Prostate gland (tissue), 2 donors: ENCODE measurements around the gene DNASE1. TPM values are rescaled to one million over a fixed set of nuclear protein-coding genes. Genes with fewer than 3 reads are reported as not detected.

ENCODE experiments used
- DNase-seq: peaks from one replicate; pipeline ENCODE4 v3.0.0-alpha.2; 2019; ENCODE audit warnings: low spot score
- H3K27ac ChIP-seq, 2 donors: fragments of 200-600 bp; sonication (generic); 2 replicates each; pipeline ENCODE4 v1.5.1; 2017 to 2019
- H3K27me3 ChIP-seq: fragments of 200-600 bp; sonication (generic); replicated peaks from 2 replicates; pipeline ENCODE4 v1.5.1; 2019; ENCODE audit not compliant: insufficient read depth
- H3K36me3 ChIP-seq, 2 donors: fragments of 200-600 bp; sonication (generic); 1 replicate in 1 of 2; 2 replicates in 1 of 2; pipeline versions ENCODE4 v1.5.1 to v1.8.1; 2017 to 2019
- H3K4me1 ChIP-seq: fragments of 200-600 bp; sonication (generic); replicated peaks from 2 replicates; pipeline ENCODE4 v1.5.1; 2019
- H3K4me3 ChIP-seq, 2 donors: fragments of 200-600 bp; sonication (generic); 2 replicates each; pipeline ENCODE4 v1.5.1; 2017 to 2019
- H3K9me3 ChIP-seq: fragments of 200-600 bp; sonication (generic); 2 replicates; pipeline ENCODE4 v1.5.1; 2017
- POLR2A ChIP-seq: fragments of 450-650 bp; IDR thresholded peaks from one replicate; pipeline ENCODE4 v1.6.1; 2016; ENCODE audit warnings: antibody characterized with exemption, mild to moderate bottlenecking
- POLR2AphosphoS5 ChIP-seq: sonication (generic); formaldehyde crosslinking; IDR thresholded peaks from one replicate; pipeline ENCODE4 v1.6.1; 2017; ENCODE audit warnings: antibody characterized with exemption
- WGBS: methylation state at CpG from one replicate; pipeline ENCODE4 v1.1.5; 2018; 5-methylcytosine and 5-hydroxymethylcytosine counted together
- intact Hi-C: fragments of 100-400 bp; cut with DNase I; formaldehyde crosslinking; loops from one replicate; pipeline ENCODE4 v1.14.2; 2022
- total RNA-seq, 2 donors: library from RNA; depleted of rRNA; stranded (reverse); fragments of >200 nt; gene quantifications; one replicate each; pipeline ENCODE4 v1.1.0, GENCODE V29; 2016
- TF ChIP-seq, protein P1 (sequence below), 4 experiments: fragments of 200-600 bp in 2 of 4; fragments of 450-650 bp in 2 of 4; sonication (generic) in 2 of 4; IDR thresholded peaks; 1 replicate in 3 of 4; 2 replicates in 1 of 4; pipeline ENCODE4 v1.5.1; 2016 to 2019; ENCODE audit warnings: antibody characterized with exemption in 4 of 4, mild to moderate bottlenecking in 2 of 4, moderate library complexity in 2 of 4

Gene DNASE1
- total RNA-seq, 2 donors from 2014 or later, result 41.9 to 50.6 TPM

DNA sequence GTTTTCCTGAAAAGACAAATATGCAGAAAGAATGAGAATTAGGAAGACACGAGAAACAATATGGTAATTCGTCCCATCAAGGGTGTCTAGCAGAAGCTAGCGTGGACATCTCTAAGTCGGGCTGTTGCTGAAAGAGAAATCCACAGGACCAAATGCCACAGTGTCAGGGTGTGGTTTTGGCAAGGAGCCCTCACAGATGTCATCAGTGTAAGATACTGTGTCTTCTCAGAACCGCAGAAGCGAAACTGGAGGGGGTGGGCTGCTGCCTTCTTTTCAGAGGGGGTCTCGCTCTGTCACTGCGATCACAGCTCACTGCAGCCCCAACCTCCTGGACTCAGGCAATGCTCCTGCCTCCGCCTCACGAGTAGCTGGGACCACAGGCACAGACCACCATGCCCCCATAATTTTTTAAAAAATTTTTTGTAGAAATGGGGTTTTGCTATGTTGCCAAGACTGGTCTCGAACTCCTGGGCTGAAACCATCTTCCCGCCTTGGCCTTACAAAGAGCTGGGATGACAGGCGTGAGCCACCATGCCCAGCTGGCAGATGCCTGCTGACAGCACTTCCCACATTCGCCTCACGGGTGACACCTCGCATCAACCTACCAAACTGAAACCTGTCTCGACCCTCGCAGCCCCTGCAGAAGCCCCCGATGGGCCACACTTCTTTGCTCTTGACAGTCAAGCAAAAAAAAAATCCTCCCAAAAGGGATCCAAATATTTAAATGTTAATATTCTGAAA is 36.7 kb downstream of the DNASE1 start:
- H3K9me3 ChIP-seq, result no peaks in the 10 kb centered on the region
- no peak overlapping the region for H3K27ac ChIP-seq
- DNase-seq, result no peak
- no peaks in the 10 kb centered on the region for H3K27me3 ChIP-seq
- TF ChIP-seq POLR2A (no peak), POLR2AphosphoS5 (no peak)
- TF ChIP-seq, protein P1, sequence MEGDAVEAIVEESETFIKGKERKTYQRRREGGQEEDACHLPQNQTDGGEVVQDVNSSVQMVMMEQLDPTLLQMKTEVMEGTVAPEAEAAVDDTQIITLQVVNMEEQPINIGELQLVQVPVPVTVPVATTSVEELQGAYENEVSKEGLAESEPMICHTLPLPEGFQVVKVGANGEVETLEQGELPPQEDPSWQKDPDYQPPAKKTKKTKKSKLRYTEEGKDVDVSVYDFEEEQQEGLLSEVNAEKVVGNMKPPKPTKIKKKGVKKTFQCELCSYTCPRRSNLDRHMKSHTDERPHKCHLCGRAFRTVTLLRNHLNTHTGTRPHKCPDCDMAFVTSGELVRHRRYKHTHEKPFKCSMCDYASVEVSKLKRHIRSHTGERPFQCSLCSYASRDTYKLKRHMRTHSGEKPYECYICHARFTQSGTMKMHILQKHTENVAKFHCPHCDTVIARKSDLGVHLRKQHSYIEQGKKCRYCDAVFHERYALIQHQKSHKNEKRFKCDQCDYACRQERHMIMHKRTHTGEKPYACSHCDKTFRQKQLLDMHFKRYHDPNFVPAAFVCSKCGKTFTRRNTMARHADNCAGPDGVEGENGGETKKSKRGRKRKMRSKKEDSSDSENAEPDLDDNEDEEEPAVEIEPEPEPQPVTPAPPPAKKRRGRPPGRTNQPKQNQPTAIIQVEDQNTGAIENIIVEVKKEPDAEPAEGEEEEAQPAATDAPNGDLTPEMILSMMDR (IDR thresholded peaks at IDR 0.05), result no peak
- WGBS, result 79% methylated on average over 19 of the region's 19 CpGs
- H3K4me3 ChIP-seq, result no peak overlapping the region
- H3K4me1 ChIP-seq, result peaks cover 4% of the 10 kb centered on the region
- intact Hi-C loops, result loop anchor here (1.0 to 10.0 kb wide), 2 partner anchors 188 to 264 kb away; no protein-coding TSS in a partner anchor
- H3K36me3 ChIP-seq, result no peaks in the 10 kb centered on the region

DNA sequence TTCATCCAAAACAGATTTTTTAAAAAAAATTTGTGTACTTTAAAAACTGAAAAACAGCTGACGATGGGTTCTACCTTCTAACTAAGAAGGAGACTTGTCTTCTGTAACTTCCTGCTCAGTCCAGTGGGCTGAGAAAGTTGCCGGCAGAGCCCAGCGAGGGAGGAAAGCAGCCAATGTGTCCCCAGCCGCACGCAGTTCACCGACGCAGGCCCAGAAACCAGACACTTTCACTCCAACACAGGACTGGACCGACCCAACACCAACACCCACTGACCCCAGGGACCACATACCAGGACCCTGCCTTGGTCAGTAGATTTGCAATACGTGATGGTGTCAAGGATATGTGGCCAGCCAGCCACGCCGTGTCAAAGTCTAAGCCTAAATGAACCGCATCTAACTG is 37.3 kb downstream of the DNASE1 start:
- 79% methylated on average over 12 of the region's 12 CpGs for WGBS
- Histone ChIP-seq H3K4me1 (peaks cover 4% of the 10 kb centered on the region), H3K27me3 (no peaks in the 10 kb centered on the region), H3K9me3 (no peaks in the 10 kb centered on the region), H3K27ac (no peak overlapping the region), H3K36me3 (no peaks in the 10 kb centered on the region), H3K4me3 (no peak overlapping the region)
- no peak for DNase-seq
- no peak for TF ChIP-seq POLR2A
- TF ChIP-seq, protein P1 (IDR thresholded peaks at IDR 0.05), result no peak
- no peak for TF ChIP-seq POLR2AphosphoS5
- intact Hi-C loops, result loop anchor here (10.0 kb wide), 1 partner anchor 263 kb away; no protein-coding TSS in a partner anchor

DNA sequence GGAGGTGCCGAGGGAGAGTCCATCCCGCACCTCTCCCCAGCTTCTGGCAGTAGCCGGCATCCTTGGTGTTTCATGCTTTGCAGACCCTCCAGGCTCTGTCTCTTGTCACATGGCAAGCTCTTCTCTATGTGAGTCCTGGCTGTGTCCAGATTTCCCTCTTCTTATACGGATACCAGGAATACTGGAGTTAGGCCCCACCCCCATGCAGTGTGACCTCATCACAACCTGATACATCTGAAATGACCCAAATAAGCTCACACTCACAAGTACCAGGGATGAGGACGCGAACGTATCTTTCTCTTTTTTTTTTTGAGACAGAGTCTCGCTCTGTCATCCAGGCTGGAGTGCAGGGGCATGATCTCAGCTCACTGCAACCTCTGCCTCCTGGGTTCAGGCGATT is 39.6 kb downstream of the DNASE1 start:
- DNase-seq, result no peak
- Histone ChIP-seq H3K36me3 (no peaks in the 10 kb centered on the region), H3K4me3 (no peak overlapping the region), H3K27me3 (no peaks in the 10 kb centered on the region), H3K27ac (no peak overlapping the region), H3K9me3 (no peaks in the 10 kb centered on the region), H3K4me1 (peaks cover 4% of the 10 kb centered on the region)
- intact Hi-C loops, result loop anchor here (10.0 kb wide), 1 partner anchor 261 kb away; no protein-coding TSS in a partner anchor
- TF ChIP-seq POLR2AphosphoS5 (no peak), POLR2A (no peak)
- TF ChIP-seq, protein P1 (IDR thresholded peaks at IDR 0.05), result no peak
- 90% methylated on average over 9 of the region's 9 CpGs for WGBS

DNA sequence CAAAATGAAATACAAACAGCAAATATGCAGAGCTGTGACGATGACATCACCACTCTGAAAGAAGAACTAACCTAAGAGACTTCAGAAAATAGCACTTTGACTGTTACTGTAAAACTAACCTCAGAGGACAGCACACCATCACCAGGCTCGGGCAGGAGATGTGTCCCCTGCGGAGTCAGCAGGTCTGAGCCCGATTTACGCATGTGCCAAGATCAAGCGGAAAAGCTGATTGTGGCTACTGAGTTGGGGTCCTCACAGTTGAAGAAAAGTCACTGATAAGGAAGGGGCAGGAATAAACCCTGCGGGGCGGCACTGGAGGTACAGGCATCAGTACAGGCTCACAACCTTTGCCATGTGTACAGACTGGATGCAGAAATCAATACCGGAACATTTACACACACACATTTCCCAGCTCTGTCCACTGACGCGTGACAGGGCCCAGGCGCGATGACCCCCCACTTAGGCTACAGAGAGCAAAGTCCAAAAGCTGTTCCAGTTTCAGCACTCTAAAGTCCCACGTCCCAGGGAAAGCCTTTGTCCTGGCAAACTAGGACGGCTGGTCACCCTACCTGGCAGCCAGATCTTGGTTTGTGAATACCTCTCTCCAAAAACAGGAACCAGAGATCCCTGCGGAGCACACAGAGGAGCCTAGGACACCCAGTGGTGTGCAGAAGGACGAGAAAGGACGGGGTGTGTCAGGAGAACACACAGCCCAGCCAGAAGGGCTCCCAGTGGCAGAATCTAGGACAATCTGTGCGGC is 41.3 kb downstream of the DNASE1 start:
- Histone ChIP-seq H3K27ac (peak overlapping the region in 1 of 2 donors; percentile 45), H3K4me1 (peaks cover 2% of the 10 kb centered on the region), H3K4me3 (no peak overlapping the region), H3K9me3 (no peaks in the 10 kb centered on the region), H3K36me3 (no peaks in the 10 kb centered on the region), H3K27me3 (no peaks in the 10 kb centered on the region)
- intact Hi-C loops, result loop anchor here (10.0 kb wide), 1 partner anchor 259 kb away; no protein-coding TSS in a partner anchor
- no peak for DNase-seq
- TF ChIP-seq, protein P1 (IDR thresholded peaks at IDR 0.05), result no peak
- 79% methylated on average over 19 of the region's 19 CpGs for WGBS
